GM12878 (cell line): ENCODE data around the gene FZD8. TPM values are rescaled to one million over a fixed set of nuclear protein-coding genes. Genes with fewer than 3 reads are reported as not detected.

Experiments
- ATAC-seq: fragments of 200-7000 bp; cut with Tn5 transposase; 3 replicates; pipeline ENCODE4 v1.9.1; 2020; ENCODE audit warnings: mild to moderate bottlenecking, moderate library complexity
- BruUV-seq: library from RNA; stranded (reverse); fragments of 400-500 nt; replicated peaks from 2 replicates; lab custom pipeline; 2021; lab: Mats Ljungman, UMichigan
- CTCF ChIA-PET: fragments of 300-600 bp; sonication (Branson Sonifier 250); formaldehyde crosslinking; extraction: SDS; loops from one replicate; lab custom pipeline; 2021; ENCODE audit warnings: inconsistent platforms; lab: Yijun Ruan, JAX
- POLR2A ChIA-PET: fragments of 350-600 bp; formaldehyde crosslinking; extraction: SDS; loops from one replicate; lab custom pipeline; 2021; ENCODE audit warnings: inconsistent platforms; lab: Charles Lee
- RAD21 ChIA-PET: fragments of 300-600 bp; sonication (Branson Sonifier 250); formaldehyde crosslinking; loops from one replicate; lab custom pipeline; 2023; ENCODE audit warnings: antibody characterized with exemption; ENCODE audit not compliant: unreplicated experiment; lab: Charles Lee
- SMC1A ChIA-PET: fragments of 300-600 bp; sonication (Branson Sonifier 250); formaldehyde crosslinking; loops from one replicate; lab custom pipeline; 2023; ENCODE audit not compliant: unreplicated experiment, uncharacterized antibody; lab: Charles Lee
- DNase-seq: peaks from one replicate; pipeline ENCODE4 v3.0.0-alpha.2; 2011; ENCODE audit warnings: low read depth, low spot score
- FAIRE-seq: peaks from 3 replicates; lab custom pipeline; 2011; peaks lifted over from hg19 to GRCh38; lab: Jason Lieb, UNC
- H2AFZ ChIP-seq: 2 replicates; pipeline ENCODE4 v1.6.0; 2011; ENCODE audit warnings: low read depth, low read length, control low read depth; ENCODE audit not compliant: control insufficient read depth
- H3K27ac ChIP-seq: 2 replicates; pipeline ENCODE4 v1.5.1; 2011; ENCODE audit warnings: control low read depth; ENCODE audit not compliant: control insufficient read depth, insufficient read depth
- H3K27me3 ChIP-seq, 2 experiments: replicated peaks in 1 of 2; 2 replicates each; pipeline versions ENCODE4 v1.6.0 to v1.6.1; 2011; ENCODE audit warnings: low read length in 1 of 2; ENCODE audit not compliant: control insufficient read depth in 2 of 2, insufficient read depth in 2 of 2
- H3K36me3 ChIP-seq, 2 experiments: 2 replicates each; pipeline ENCODE4 v1.5.1; 2011; ENCODE audit warnings: low read length in 1 of 2; ENCODE audit not compliant: control insufficient read depth in 2 of 2, insufficient read depth in 2 of 2
- H3K4me1 ChIP-seq: 2 replicates; pipeline ENCODE4 v1.6.1; 2011; ENCODE audit warnings: mild to moderate bottlenecking, low read length, moderate library complexity, mixed read lengths; ENCODE audit not compliant: control insufficient read depth, insufficient read depth
- H3K4me2 ChIP-seq: 2 replicates; pipeline ENCODE4 v1.6.0; 2011; ENCODE audit warnings: control low read depth; ENCODE audit not compliant: control insufficient read depth, insufficient read depth
- H3K4me3 ChIP-seq: fragments of 200-600 bp; sonication (generic); 2 replicates; pipeline ENCODE4 v1.5.1; 2016
- H3K79me2 ChIP-seq: 2 replicates; pipeline ENCODE4 v1.6.0; 2011; ENCODE audit warnings: low read length; ENCODE audit not compliant: control insufficient read depth, insufficient read depth
- H3K9ac ChIP-seq: 2 replicates; pipeline ENCODE4 v1.8.0; 2011; ENCODE audit warnings: low read length, control low read depth, mixed read lengths; ENCODE audit not compliant: control insufficient read depth, insufficient read depth
- H3K9me3 ChIP-seq: replicated peaks from 3 replicates; pipeline ENCODE4 v1.5.1; 2011; ENCODE audit warnings: mild to moderate bottlenecking, low read length; ENCODE audit not compliant: control insufficient read depth, insufficient read depth
- H4K20me1 ChIP-seq: 2 replicates; pipeline ENCODE4 v1.6.0; 2011; ENCODE audit not compliant: control insufficient read depth, insufficient read depth
- ASH2L ChIP-seq: fragments of 300-600, 200-600 bp; sonication (generic); IDR thresholded peaks from 2 replicates; pipeline ENCODE4 v1.6.1; 2017; ENCODE audit warnings: low read depth, mild to moderate bottlenecking, borderline replicate concordance
- ATF7 ChIP-seq: fragments of 450-650 bp; IDR thresholded peaks from 2 replicates; pipeline ENCODE4 v1.6.1; 2016; ENCODE audit warnings: low read depth, mild to moderate bottlenecking
- CHD1 ChIP-seq: IDR thresholded peaks from 2 replicates; pipeline ENCODE4 v1.6.1; 2012; ENCODE audit warnings: low read depth, low read length, improper control_type of control experiment
- CHD2 ChIP-seq: IDR thresholded peaks from 2 replicates; pipeline ENCODE4 v1.6.1; 2011; ENCODE audit warnings: low read depth, low read length, improper control_type of control experiment, borderline replicate concordance
- DPF2 ChIP-seq: fragments of 450-650 bp; IDR thresholded peaks from 2 replicates; pipeline ENCODE4 v1.6.1; 2017; ENCODE audit warnings: mild to moderate bottlenecking
- GABPA ChIP-seq: IDR thresholded peaks from 2 replicates; pipeline ENCODE4 v1.6.1; 2014; ENCODE audit warnings: antibody characterized with exemption, low read depth, mild to moderate bottlenecking, inconsistent platforms
- NR2F1 ChIP-seq: fragments of 450-650 bp; conservative IDR thresholded peaks from 2 replicates; pipeline ENCODE4 v1.6.1; 2017; ENCODE audit warnings: mild to moderate bottlenecking
- SMAD1 ChIP-seq: fragments of 450-650 bp; IDR thresholded peaks from 2 replicates; pipeline ENCODE4 v1.6.1; 2018; ENCODE audit warnings: mild to moderate bottlenecking, low read depth; ENCODE audit not compliant: partially characterized antibody
- SMC3 ChIP-seq: IDR thresholded peaks from 2 replicates; pipeline ENCODE4 v1.6.1; 2011; ENCODE audit warnings: low read length, improper control_type of control experiment, borderline replicate concordance
- SREBF2 ChIP-seq: IDR thresholded peaks from 2 replicates; pipeline ENCODE4 v1.6.1; 2012; ENCODE audit warnings: mild to moderate bottlenecking, low read length
- ZNF24 ChIP-seq: fragments of 450-650 bp; IDR thresholded peaks from 2 replicates; pipeline ENCODE4 v1.6.1; 2017; ENCODE audit warnings: antibody characterized with exemption, mild to moderate bottlenecking
- ZNF384 ChIP-seq: IDR thresholded peaks from 2 replicates; pipeline ENCODE4 v1.6.1; 2012; ENCODE audit warnings: low read depth, mild to moderate bottlenecking, low read length, improper control_type of control experiment, borderline replicate concordance
- WGBS: methylation state at CpG from one replicate; pipeline ENCODE4 v1.1.6; 2016; ENCODE audit warnings: low lambda C conversion rate; ENCODE audit not compliant: insufficient replicate concordance, insufficient coverage; ENCODE audit errors: missing lambda C conversion rate; 5-methylcytosine and 5-hydroxymethylcytosine counted together
- in situ Hi-C: fragments of 300-500 bp; cut with MboI; formaldehyde crosslinking; loops from 9 replicates; pipeline ENCODE4 v1.14.3; 2018; ENCODE audit warnings: mixed read lengths
- intact Hi-C: fragments of 100-400 bp; cut with micrococcal nuclease; formaldehyde crosslinking; loops from one replicate; pipeline ENCODE4 v1.14.2; 2022; ENCODE audit not compliant: unreplicated experiment
- polyA plus RNA-seq, 11 experiments: library from polyadenylated mRNA; depleted of rRNA in 4 of 11; unstranded in 6 of 11; stranded (reverse) in 5 of 11; fragments of >200 nt; fragmentation: Nextera tagmentation in 4 of 11; fragmentation: Illumina TruSeq in 1 of 11; extraction: Ambion mirVana in 4 of 11; extraction: Trizol in 1 of 11; gene quantifications; 1 replicate in 1 of 11; 2 replicates in 10 of 11; pipeline versions ENCODE4 v1.2.1 to v1.2.3, GENCODE V29; 2011 to 2016; ENCODE audit warnings: inconsistent platforms in 2 of 11, missing spikeins in 2 of 11, low read depth in 1 of 11
- total RNA-seq, 4 experiments: library from RNA; depleted of rRNA in 3 of 4; stranded (reverse); fragments of >200 nt in 3 of 4; fragmentation: Illumina TruSeq in 1 of 4; extraction: Trizol in 1 of 4; gene quantifications; 2 replicates each; pipeline versions ENCODE4 v1.2.1 to v1.2.3, GENCODE V29; 2013 to 2021

The FZD8 gene
- total and polyA plus RNA-seq, 10 of the 15 experiments (the other 5 are each of a cell fraction or from before 2014, with no cell fraction given), result 0.03 to 0.72 (median 0.10) TPM; not detected in 3

- Histone ChIP-seq H2AFZ (no peak overlapping the region), H3K4me1 (no peaks in the 10 kb centered on the region), H3K4me2 (no peak overlapping the region), H3K27me3 (peaks cover 1 to 5% of the 10 kb centered on the region in 2 experiments; a peak in 3 of 4 replicates), H3K9ac (no peak overlapping the region), H3K79me2 (no peaks in the 10 kb centered on the region), H3K36me3 (no peaks in the 10 kb centered on the region), H3K9me3 (no peaks in the 10 kb centered on the region; the same call in 2 of the 3 replicates), H3K27ac (no peak overlapping the region), H3K4me3 (no peak overlapping the region), H4K20me1 (no peaks in the 10 kb centered on the region)
- WGBS, result 46% methylated on average over 60 of the region's 78 CpGs
- ChIA-PET RAD21 (no interaction called here), CTCF (interaction anchor here (0.7 kb wide), 1 partner anchor 11 kb away, joined by 3 read pairs; no protein-coding TSS in a partner anchor), SMC1A (no interaction called here), POLR2A (no interaction called here)
- no peak for TF ChIP-seq SMC3
- TF ChIP-seq CHD2, result no peak
- TF ChIP-seq ATF7, result no peak
- no peak for TF ChIP-seq ZNF24
- TF ChIP-seq SREBF2, result no peak
- no peak for TF ChIP-seq CHD1
- TF ChIP-seq NR2F1, result no peak
- no peak for TF ChIP-seq ZNF384
- no peak for TF ChIP-seq DPF2
- TF ChIP-seq GABPA, result no peak
- TF ChIP-seq SMAD1, result no peak
- TF ChIP-seq ASH2L, result no peak
- in situ Hi-C loops (no loop called here), intact Hi-C loops (no loop called here)
- FAIRE-seq, result no peak
- ATAC-seq, result no peak
- no peak for DNase-seq
- no TSS peak for BruUV-seq
Measured at GRCh38 chr10:35607475-35608327, 34.4 kb downstream of the FZD8 start.
